DMS153 (cell line): Measurements from ENCODE around the gene KLHDC8B.
"Not testable (repeated sequence)": the region's sequence is repeated elsewhere in the genome, so short reads cannot be mapped to it uniquely, and the experiment has no call there.

Experiments used
- DNase-seq: peaks from one replicate; lab custom pipeline; 2025; lab: John Stamatoyannopoulos, UW

The KLHDC8B gene

DNA sequence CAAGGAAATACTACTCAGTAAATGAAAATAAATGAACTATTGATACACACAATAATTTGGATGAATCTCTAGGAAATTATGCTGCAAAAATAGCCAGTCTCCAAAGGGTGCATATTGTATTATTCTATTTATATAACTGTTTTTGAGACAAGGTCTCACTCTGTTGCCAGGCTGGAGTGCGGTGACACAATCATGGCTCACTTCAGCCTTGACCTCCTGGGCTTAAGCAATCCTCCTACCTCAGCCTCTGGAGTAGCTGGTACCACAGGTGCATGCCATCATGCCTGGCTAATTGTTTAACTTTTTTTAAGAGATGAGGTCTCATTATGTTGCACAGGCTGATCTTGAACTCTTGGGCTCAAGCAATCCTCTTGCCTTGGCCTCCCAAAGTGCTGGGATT, 12.5 kb downstream of the KLHDC8B start:
- DNase-seq, result no peak

DNA sequence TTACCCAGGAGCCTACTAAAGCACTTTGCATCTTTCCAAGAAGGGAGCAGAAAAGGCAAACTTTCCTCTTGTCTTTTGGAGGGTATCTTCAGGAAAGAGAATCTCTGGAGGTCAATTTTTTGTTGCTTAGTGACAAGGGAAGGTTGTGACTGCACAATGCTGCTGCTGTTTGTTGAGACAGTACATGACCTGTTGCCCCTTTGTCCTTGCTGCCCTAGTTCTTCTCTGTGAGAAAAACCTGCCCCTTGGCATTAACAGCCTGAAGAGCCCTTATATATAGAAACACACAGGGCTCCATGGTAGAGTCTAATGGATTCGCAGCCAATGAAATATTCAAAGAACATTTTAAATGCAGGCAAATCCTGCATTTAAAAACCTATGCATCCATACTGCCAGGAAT, 20.3 kb downstream of the KLHDC8B start:
- DNase-seq, result no peak

DNA sequence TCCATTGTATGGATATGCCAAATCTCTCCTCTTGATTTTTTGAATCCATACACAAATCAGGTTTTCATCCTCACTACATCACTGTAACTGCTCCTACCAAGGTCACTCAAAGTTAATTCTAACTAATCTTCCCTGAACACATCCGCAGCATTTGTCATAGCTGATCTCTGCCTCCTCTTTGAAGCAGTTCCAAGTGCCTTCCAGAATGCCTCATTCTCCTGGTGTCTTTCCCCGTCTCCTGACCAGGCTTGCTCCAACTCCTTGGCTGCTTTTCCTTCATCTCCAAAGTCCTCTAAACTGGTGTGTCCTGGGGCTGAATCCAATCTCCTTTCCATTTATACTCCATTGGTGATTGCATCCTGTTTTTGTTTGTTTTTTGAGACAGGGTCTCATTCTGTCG, 26.8 kb downstream of the KLHDC8B start:
- no peak for DNase-seq

DNA sequence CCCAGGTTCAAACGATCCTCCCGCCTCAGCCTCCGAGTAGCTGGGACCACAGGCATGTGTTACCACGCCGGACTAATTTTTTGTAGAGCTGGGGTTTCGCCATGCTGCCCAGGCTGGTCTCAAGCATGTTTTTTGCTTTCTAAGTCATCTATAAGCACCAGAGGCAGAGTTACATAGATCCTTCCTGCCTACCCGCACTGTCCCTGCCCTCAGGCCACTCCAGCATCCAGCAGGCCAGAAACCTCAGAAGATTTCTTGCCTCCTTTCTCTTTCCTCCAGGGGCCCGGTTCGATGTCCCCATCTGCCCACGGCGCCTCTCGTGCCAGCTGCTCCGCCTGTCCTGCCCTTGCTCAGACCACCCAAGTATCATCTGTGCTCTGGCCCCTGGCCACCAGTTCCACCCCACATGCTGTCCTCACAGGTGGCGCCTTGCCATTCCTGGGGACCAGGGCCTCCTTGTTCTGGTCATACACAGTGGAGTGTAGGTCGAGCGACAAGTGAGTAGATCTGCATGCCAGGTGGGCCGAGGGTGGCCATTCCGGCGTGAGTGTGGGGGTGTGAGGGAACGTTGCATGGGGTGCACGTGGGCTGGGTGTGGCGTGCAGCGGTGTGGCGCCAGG, 27.3 kb downstream of the KLHDC8B start:
- DNase-seq, result no peak

DNA sequence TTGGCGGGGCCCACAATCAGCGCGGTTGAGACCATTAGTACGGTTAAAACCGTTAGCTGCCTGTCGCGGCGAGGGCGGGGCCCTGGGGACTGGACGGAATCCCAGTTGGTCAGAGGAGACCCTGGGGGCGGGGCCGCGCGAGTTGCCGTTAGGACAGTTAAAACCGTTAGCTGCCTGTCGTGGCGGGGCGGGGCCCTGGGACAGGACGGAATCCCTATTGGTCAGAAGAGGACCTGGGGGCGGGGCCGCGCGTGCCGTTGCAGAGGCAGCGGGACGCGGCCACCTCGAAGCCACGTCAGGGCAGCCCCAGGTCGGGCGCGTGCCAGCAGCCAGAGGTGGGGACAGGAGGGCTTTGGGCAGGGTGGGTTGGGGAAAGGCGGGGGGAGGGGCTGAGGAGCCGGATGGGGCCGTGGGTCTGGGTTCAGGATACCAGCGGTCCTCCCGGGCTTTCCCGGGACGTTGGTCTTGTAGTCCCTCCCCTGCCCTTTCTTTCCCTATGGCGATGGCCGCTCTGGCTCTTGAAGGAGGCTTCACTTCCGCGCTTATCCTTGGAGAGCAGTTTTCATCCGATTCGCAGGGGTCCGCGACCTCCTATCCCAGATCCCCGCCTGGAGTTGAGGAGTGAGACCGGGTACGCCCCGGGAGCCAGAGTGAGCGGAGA, 28.0 kb downstream of the KLHDC8B start:
- DNase-seq, result no peak

DNA sequence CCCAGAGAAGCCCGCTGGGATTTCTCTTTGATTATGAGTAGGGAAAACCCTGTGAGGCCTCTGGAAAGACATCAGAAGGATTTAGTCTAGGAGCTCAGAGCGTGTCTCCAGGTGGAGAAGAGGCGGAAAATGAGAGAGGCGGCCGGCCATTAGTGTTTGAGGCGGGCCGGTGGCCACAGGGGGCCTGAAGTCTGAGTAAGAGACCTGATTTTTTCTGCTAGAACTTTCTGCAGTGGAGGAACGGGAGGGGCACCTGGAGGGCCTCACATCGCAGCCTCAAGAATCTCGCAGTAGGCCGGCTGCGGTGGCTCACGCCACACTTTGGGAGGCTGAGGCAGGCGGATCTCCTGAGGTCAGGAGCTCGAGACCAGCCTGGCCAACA, 28.5 kb downstream of the KLHDC8B start:
- no peak for DNase-seq

DNA sequence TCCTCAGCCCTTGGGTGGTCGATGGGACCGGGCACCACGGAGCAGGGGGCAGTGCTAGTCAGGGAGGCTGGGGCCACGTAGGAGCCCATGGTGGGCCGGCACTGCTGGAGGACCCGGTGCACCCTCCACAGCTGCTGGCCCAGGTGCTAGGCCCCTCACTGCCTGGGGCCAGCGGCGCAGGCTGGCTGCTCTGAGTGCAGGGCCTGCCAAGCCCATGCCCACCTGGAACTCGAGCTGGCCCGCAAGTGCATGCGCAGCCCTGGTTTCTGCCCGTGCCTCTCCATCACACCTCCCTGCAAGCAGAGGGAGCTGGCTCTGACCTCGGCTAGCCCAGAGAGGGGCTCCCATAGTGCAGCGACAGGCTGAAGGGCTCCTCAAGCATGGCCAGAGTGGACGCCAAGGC, 42.1 kb downstream of the KLHDC8B start:
- no peak for DNase-seq

DNA sequence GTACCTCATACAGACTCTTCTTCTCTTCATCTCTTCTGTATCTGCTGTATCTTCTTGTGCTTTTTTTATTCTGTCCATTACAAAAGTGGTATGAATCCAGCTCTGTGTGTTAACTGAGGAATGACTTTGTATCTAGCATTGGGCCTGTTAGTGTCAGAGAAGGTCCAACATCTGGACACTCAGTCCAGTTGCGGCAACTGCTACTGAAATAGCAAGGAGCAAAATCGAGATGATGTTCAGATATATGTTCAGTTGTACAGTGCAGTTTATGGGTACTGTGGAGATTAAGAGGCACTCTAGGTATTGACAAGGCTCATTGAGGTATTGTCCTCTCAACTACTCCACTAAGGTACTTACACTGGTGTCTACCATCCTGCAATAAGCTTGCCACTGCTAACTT, 42.6 kb downstream of the KLHDC8B start:
- DNase-seq, result no peak

DNA sequence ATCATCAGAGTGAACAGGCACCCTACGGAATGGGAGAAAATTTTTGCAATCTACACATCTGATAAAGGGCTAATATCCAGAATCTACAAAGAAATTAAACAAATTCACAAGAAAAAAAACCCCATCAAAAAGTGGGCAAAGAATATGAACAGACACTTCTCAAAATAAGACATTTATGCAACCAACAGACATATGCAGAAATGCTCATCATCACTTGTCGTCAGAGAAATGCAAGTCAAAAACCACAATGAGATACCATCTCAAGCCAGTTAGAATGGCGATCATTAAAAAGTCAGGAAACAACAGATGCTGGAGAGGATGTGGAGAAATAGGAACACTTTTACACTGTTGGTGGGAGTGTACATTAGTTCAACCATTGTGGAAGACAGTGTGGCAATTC, 45.3 kb downstream of the KLHDC8B start:
- not testable (repeated sequence) for DNase-seq

DNA sequence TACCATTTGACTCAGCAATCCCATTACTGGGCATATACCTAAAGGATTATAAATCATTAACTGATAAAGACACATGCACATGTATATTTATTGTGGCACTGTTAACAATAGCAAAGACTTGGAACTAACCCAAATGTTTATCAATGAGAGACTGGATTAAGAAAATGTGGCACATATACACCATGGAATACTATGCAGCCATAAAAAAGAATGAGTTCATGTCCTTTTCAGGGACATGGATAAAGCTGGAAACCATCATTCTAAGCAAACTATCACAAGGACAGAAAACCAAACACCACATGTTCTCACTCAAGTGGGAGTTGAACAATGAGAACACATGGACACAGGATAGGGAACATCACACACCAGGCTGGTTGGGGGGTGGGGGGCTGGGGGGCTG, 45.7 kb downstream of the KLHDC8B start:
- DNase-seq, result not testable (repeated sequence)

DNA sequence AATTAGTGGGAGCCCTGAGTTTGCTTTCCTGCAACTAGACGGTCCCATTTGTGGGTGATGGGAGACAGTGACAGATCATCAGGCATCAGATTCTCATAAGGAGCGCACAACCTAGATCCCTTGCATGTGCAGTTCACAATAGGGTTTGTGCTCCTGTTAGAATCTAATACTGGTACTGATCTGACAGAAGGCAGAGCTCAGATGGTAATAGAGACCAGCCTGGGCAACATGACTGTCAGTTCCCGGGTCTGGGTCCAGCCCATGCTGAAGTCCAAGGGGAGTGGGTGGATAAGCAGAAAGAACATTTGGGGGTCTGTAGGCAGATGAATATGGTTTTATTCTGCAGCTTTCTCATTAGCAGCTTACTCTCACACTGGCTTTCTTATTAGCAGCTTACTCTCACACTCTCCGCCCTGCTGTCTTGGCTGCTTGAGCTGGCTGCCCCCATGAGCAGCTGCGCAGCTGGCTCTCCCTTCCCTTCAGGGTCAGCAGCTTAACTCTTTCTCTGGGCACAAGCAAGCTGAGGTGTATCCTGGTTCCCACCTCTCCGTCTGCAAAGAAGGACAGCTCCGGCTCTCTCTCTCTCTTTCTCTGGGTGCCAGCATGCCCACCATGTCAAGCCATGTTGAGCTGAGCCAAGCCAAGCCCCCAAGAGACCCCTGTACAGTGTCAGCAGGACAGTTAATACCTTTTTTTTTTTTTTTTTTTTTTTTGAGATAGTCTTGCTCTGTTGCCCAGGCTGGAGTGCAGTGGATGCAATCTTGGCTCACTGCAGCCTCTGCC, 46.5 kb downstream of the KLHDC8B start:
- DNase-seq, result no peak

DNA sequence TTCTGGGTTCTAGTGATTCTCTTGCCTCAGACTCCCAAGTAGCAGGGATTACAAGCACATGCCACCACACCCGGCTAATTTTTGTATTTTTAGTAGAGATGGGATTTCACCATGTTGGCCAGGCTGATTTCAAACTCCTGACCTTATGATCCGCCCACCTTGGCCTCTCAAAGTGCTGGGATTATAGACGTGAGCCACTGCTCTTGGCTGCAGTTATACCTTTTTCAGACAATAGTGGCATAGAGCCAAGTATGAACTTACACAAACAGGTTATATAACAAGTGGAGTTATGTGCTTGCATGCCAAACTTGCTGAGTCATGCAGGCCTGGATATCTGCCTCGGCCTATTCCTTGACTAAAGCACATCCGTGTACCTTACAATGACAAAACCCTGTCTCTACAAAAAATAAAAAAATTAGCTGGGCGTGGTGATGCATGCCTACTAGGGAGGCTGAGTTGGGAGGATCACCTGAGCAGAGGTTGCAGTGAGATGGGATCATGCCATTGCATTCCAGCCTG, 47.1 kb downstream of the KLHDC8B start:
- peak; percentile 7 for DNase-seq

DNA sequence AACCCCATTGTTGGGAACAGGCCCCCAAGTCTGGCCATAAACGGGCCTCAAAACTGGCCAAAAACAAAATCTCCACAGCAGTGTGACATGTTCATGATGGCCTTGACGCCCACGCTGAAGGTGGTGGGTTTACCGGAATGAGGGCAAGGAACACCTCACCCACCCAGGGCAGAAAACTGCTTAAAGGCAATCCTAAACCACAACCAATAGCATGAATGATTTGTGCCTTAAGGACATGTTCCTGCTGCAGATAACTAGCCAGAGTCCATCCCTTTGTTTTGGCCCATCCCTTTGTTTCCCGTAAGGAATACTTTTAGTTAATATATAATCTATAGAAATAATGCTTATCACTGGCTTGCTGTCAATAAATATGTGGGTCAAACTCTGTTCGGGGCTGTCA, 47.7 kb downstream of the KLHDC8B start:
- DNase-seq, result no peak

DNA sequence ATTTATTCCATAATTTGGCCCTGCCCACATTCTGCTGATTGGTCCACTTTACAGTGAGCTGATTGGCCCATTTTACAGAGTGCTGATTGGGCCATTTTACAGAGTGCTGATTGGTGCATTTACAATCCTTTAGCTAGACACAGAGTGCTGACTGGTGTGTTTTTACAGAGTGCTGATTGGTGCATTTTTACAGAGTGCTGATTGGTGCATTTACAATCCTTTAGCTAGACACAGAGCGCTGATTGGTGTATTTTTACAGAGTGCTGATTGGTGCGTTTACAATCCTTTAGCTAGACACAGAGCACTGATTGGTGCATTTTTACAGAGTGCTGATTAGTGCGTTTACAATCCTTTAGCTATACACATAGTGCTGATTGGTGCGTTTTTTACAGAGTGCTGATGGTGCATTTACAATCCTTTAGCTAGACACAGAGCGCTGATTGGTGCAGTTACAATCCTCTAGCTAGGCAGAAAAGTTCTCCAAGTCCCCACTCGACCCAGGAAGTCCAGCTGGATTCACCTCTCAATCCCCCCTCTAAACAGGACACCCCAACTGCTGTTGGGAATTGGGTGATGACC, 49.7 kb downstream of the KLHDC8B start:
- not testable (repeated sequence) for DNase-seq

DNA sequence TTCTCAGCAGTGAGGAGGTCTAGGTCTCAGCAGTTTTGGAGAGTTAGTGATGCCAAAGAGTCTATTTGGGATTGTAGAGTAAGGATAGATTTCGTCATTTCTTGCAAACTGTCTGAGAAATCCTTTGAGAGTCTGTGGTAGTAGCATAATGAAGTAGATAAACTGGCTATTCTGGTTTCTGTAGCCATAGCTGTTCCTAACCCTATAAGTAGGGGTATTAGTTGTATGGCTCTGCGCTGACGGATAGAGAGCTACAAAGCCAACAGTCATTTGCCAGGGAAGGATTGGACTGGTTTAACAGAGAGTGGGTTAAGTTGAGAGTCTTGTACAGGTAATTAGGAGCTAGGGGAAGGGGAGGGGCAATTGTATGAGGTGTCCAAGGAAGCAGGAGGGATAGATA, 50.6 kb downstream of the KLHDC8B start:
- no peak for DNase-seq
